Bronchial epithelial cell (primary cell): Measurements from ENCODE around the gene CMTM8. TPM values are rescaled to one million over a fixed set of nuclear protein-coding genes. Genes with fewer than 3 reads are reported as not detected.

Experiments used
- DNase-seq: peaks from one replicate; pipeline ENCODE4 v3.0.0-alpha.2; 2010; ENCODE audit warnings: low read depth
- FAIRE-seq: peaks from 2 replicates; lab custom pipeline; 2011; peaks lifted over from hg19 to GRCh38; lab: Jason Lieb, UNC
- H3K27me3 ChIP-seq: 2 replicates; pipeline ENCODE4 v1.5.1; 2011; ENCODE audit warnings: low read length; ENCODE audit not compliant: control insufficient read depth, insufficient read depth
- H3K36me3 ChIP-seq: 2 replicates; pipeline ENCODE4 v1.5.1; 2011; ENCODE audit warnings: low read length; ENCODE audit not compliant: control insufficient read depth, insufficient read depth
- H3K4me3 ChIP-seq: 2 replicates; pipeline ENCODE4 v1.5.1; 2011; ENCODE audit warnings: mild to moderate bottlenecking, low read depth, low read length, control low read depth
- CTCF ChIP-seq: IDR thresholded peaks from 2 replicates; pipeline ENCODE4 v1.5.1; 2011; ENCODE audit warnings: mild to moderate bottlenecking, moderate library complexity, low read length, control low read depth, inconsistent platforms; ENCODE audit not compliant: insufficient read depth, severe bottlenecking
- total RNA-seq: library from RNA; depleted of rRNA; stranded (reverse); fragments of >200 nt; gene quantifications from 2 replicates; pipeline ENCODE4 v1.2.1, GENCODE V29; 2014

CMTM8 gene
- total RNA-seq, 1 donor from 2014 or later, result 0.79 TPM

GRCh38 chr3:32245200-32245599 lies 6.7 kb downstream of the CMTM8 start:
- no peak for FAIRE-seq
- DNase-seq, result no peak

GRCh38 chr3:32246079-32246675 lies 7.7 kb downstream of the CMTM8 start:
- no peaks in the 10 kb centered on the region for H3K36me3 ChIP-seq
- no peak for FAIRE-seq
- no peaks in the 10 kb centered on the region for H3K27me3 ChIP-seq
- H3K4me3 ChIP-seq, result no peak overlapping the region
- DNase-seq, result peak; percentile 82
- no peak for TF ChIP-seq CTCF

More at GRCh38 chr3:32245200-32245599, 6.7 kb downstream of the CMTM8 start:
- H3K27me3 ChIP-seq, result no peaks in the 10 kb centered on the region
- TF ChIP-seq CTCF, result no peak
- H3K4me3 ChIP-seq, result no peak overlapping the region
- no peaks in the 10 kb centered on the region for H3K36me3 ChIP-seq

- DNase-seq (peak; percentile 95), FAIRE-seq (no peak)
- H3K27me3 ChIP-seq, result no peaks in the 10 kb centered on the region
- no peak for TF ChIP-seq CTCF
- no peaks in the 10 kb centered on the region for H3K36me3 ChIP-seq
- no peak overlapping the region for H3K4me3 ChIP-seq
Measured at GRCh38 chr3:32249184-32249782, 10.8 kb downstream of the CMTM8 start.

- FAIRE-seq, result no peak
Measured at GRCh38 chr3:32254268-32254667, 15.8 kb downstream of the CMTM8 start.

GRCh38 chr3:32255345-32255744 lies 16.9 kb downstream of the CMTM8 start:
- no peak for TF ChIP-seq CTCF
- Histone ChIP-seq H3K4me3 (no peak overlapping the region), H3K27me3 (no peaks in the 10 kb centered on the region), H3K36me3 (no peaks in the 10 kb centered on the region)
- DNase-seq (no peak), FAIRE-seq (no peak)

More at GRCh38 chr3:32254268-32254667, 15.8 kb downstream of the CMTM8 start:
- no peaks in the 10 kb centered on the region for H3K36me3 ChIP-seq
- no peak overlapping the region for H3K4me3 ChIP-seq
- H3K27me3 ChIP-seq, result no peaks in the 10 kb centered on the region
- no peak for TF ChIP-seq CTCF
- DNase-seq, result no peak
